Panc1 (cell line): ENCODE results near the gene SLC12A8. TPM values are rescaled to one million over a fixed set of nuclear protein-coding genes. Genes with fewer than 3 reads are reported as not detected.

Source experiments
- ATAC-seq: fragments of 200-7000 bp; cut with Tn5 transposase; 2 replicates; pipeline ENCODE4 v1.9.1; 2020; ENCODE audit warnings: mild to moderate bottlenecking, moderate library complexity
- BruUV-seq: library from RNA; stranded (reverse); fragments of 400-500 nt; replicated peaks from 2 replicates; lab custom pipeline; 2021; lab: Mats Ljungman, UMichigan
- CTCF ChIA-PET: fragments of 300-600 bp; sonication (Branson Sonifier 250); formaldehyde crosslinking; loops from one replicate; lab custom pipeline; 2022; ENCODE audit warnings: antibody characterized with exemption; lab: Charles Lee
- POLR2A ChIA-PET: fragments of 300-600 bp; sonication (Branson Sonifier 250); formaldehyde crosslinking; loops from one replicate; lab custom pipeline; 2022; ENCODE audit warnings: antibody characterized with exemption; lab: Charles Lee
- DNase-seq: peaks from one replicate; pipeline ENCODE4 v3.0.0-alpha.2; 2010; ENCODE audit warnings: low read depth, low spot score
- H3K27ac ChIP-seq: 2 replicates; pipeline ENCODE4 v1.5.1; 2011; ENCODE audit warnings: mild to moderate bottlenecking, low read length, inconsistent platforms
- H3K27me3 ChIP-seq: fragments of 200-500 bp; sonication (Bioruptor generic); 2 replicates; pipeline ENCODE4 v1.6.0; 2014; ENCODE audit warnings: low read length, inconsistent platforms; ENCODE audit not compliant: control insufficient read depth, insufficient read depth
- H3K36me3 ChIP-seq: fragments of 200-500 bp; sonication (Bioruptor generic); 2 replicates; pipeline ENCODE4 v1.5.1; 2014; ENCODE audit warnings: inconsistent platforms, mild to moderate bottlenecking, low read length, moderate library complexity; ENCODE audit not compliant: control insufficient read depth, insufficient read depth
- H3K4me1 ChIP-seq: 2 replicates; pipeline ENCODE4 v1.5.1; 2011; ENCODE audit warnings: inconsistent platforms, mild to moderate bottlenecking, low read length, moderate library complexity; ENCODE audit not compliant: control insufficient read depth, insufficient read depth
- H3K4me3 ChIP-seq, 2 experiments: 2 replicates each; pipeline ENCODE4 v1.5.1; 2011 to 2012; ENCODE audit warnings: low read depth in 2 of 2, low read length in 2 of 2, mild to moderate bottlenecking in 2 of 2, inconsistent platforms in 1 of 2, moderate library complexity in 1 of 2
- H3K9me3 ChIP-seq: fragments of 200-500 bp; sonication (Bioruptor generic); 2 replicates; pipeline ENCODE4 v1.5.1; 2014; ENCODE audit warnings: low read depth, mild to moderate bottlenecking, inconsistent platforms, low read length, moderate library complexity; ENCODE audit not compliant: control insufficient read depth, insufficient read depth
- CTCF ChIP-seq: fragments of 450-650 bp; IDR thresholded peaks from 2 replicates; pipeline ENCODE4 v1.5.1; 2017; ENCODE audit warnings: mild to moderate bottlenecking
- POLR2AphosphoS5 ChIP-seq: IDR thresholded peaks from 2 replicates; pipeline ENCODE4 v1.6.1; 2012; ENCODE audit warnings: mild to moderate bottlenecking, low read depth, low read length, moderate library complexity
- REST ChIP-seq, 2 experiments: IDR thresholded peaks; 2 replicates each; pipeline ENCODE4 v1.6.1; 2011 to 2012; ENCODE audit warnings: low read depth in 2 of 2, control low read depth in 1 of 2, low read length in 1 of 2, mild to moderate bottlenecking in 1 of 2, moderate library complexity in 1 of 2; ENCODE audit not compliant: insufficient read depth in 1 of 2
- SIN3A ChIP-seq: IDR thresholded peaks from 2 replicates; pipeline ENCODE4 v1.6.1; 2012; ENCODE audit warnings: low read depth, mild to moderate bottlenecking, low read length, moderate library complexity, borderline replicate concordance; ENCODE audit not compliant: insufficient read depth
- TCF7L2 ChIP-seq: IDR thresholded peaks from 2 replicates; pipeline ENCODE4 v1.6.1; 2011; ENCODE audit warnings: mild to moderate bottlenecking, low read depth, low read length, inconsistent platforms
- in situ Hi-C: cut with HindIII; loops from 2 replicates; pipeline ENCODE4 v1.10.0; 2016; ENCODE audit warnings: low sequenced_read_pairs, low pct_unique_long_range_greater_than_20kb
- intact Hi-C: fragments of 100-400 bp; cut with micrococcal nuclease; formaldehyde crosslinking; loops from one replicate; pipeline ENCODE4 v1.10.0; 2022; ENCODE audit not compliant: unreplicated experiment
- total RNA-seq: library from RNA; stranded (reverse); gene quantifications from one replicate; pipeline ENCODE4 v1.2.1, GENCODE V29; 2021; ENCODE audit not compliant: unreplicated experiment

The SLC12A8 gene
- total RNA-seq, 1 experiment from 2014 or later, result 7.0 TPM

- ChIA-PET POLR2A (no interaction called here), CTCF (no interaction called here)
- Histone ChIP-seq H3K4me3 (no peak overlapping the region), H3K9me3 (no peaks in the 10 kb centered on the region), H3K36me3 (no peaks in the 10 kb centered on the region), H3K27ac (no peak overlapping the region), H3K27me3 (no peaks in the 10 kb centered on the region), H3K4me1 (no peaks in the 10 kb centered on the region)
- BruUV-seq, result no TSS peak
- no peak for ATAC-seq
- in situ Hi-C loops, result no loop called here
- no peak for DNase-seq
- intact Hi-C loops, result no loop called here
- TF ChIP-seq POLR2AphosphoS5, result no peak
- no peak for TF ChIP-seq CTCF
- no peak for TF ChIP-seq SIN3A
- TF ChIP-seq REST (IDR thresholded peaks at IDR 0.05; ENCODE audit: insufficient read depth in 1 of 2, low read depth in 2 of 2, low read length in 1 of 2), result no peak
- no peak for TF ChIP-seq TCF7L2
These were observed 33.2 kb downstream of the SLC12A8 start for GRCh38 chr3:125179143-125179883.

GRCh38 chr3:125177746-125178145 is 34.8 kb downstream of the SLC12A8 start:
- ChIA-PET POLR2A (no interaction called here), CTCF (no interaction called here)
- no peak overlapping the region for H3K27ac ChIP-seq
- H3K4me1 ChIP-seq, result no peaks in the 10 kb centered on the region
- H3K27me3 ChIP-seq, result no peaks in the 10 kb centered on the region
- no TSS peak for BruUV-seq
- no peaks in the 10 kb centered on the region for H3K36me3 ChIP-seq
- no peak overlapping the region for H3K4me3 ChIP-seq
- in situ Hi-C loops, result no loop called here
- DNase-seq, result no peak
- no peaks in the 10 kb centered on the region for H3K9me3 ChIP-seq
- no peak for ATAC-seq
- intact Hi-C loops, result no loop called here
- TF ChIP-seq SIN3A, result no peak
- no peak for TF ChIP-seq REST (IDR thresholded peaks at IDR 0.05; ENCODE audit: insufficient read depth in 1 of 2, low read depth in 2 of 2, low read length in 1 of 2)
- TF ChIP-seq POLR2AphosphoS5, result no peak
- no peak for TF ChIP-seq CTCF
- TF ChIP-seq TCF7L2, result no peak
